ENCODE data around the gene DLGAP3.

GRCh38 chr1:34869760-34870159, 59.7 kb downstream of the DLGAP3 start:
- TF ChIP-seq CTCF (IDR thresholded peaks at IDR 0.05; ENCODE audit: borderline replicate concordance, extremely low read depth, low read length, poor library complexity, severe bottlenecking), result no peak
- no peak for TF ChIP-seq EZH2 (IDR thresholded peaks at IDR 0.05; ENCODE audit: borderline replicate concordance, low read depth, low read length, severe bottlenecking)
